ENCODE results near the gene CRYBB3.

DNA sequence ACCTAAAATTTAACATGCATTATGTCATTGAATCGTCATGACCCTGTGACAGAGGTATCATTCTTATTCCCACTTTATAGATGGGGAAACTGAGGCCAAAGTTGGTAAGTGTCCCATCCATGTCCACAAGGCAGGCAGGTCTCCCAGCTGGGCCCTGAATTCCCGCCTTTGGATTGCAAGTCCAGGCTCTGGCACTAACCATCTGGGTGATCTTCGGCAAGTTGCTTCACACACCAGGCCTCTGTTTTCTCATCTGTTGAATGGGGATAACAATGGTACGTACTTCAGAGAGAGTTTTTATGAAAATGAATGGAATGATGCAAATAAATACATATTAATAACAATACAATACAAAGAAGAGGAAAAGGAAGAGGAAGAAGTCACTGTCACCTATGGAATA, 3.4 kb downstream of the CRYBB3 start:
- TF ChIP-seq, protein P1, sequence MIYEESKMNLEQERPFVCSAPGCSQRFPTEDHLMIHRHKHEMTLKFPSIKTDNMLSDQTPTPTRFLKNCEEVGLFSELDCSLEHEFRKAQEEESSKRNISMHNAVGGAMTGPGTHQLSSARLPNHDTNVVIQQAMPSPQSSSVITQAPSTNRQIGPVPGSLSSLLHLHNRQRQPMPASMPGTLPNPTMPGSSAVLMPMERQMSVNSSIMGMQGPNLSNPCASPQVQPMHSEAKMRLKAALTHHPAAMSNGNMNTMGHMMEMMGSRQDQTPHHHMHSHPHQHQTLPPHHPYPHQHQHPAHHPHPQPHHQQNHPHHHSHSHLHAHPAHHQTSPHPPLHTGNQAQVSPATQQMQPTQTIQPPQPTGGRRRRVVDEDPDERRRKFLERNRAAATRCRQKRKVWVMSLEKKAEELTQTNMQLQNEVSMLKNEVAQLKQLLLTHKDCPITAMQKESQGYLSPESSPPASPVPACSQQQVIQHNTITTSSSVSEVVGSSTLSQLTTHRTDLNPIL (CRISPR knock-in tag; IDR thresholded peaks at IDR 0.05; ENCODE audit: low read depth): no peak
- TF ChIP-seq TCF4 (CRISPR knock-in tag; IDR thresholded peaks at IDR 0.05; ENCODE audit: borderline replicate concordance): no peak
- no peak for TF ChIP-seq ZFP30 (CRISPR knock-in tag; IDR thresholded peaks at IDR 0.05)
- no peak for TF ChIP-seq ARNTL (CRISPR knock-in tag; IDR thresholded peaks at IDR 0.05; ENCODE audit: borderline replicate concordance, low read depth)
- no peak for TF ChIP-seq ZNF70 (CRISPR knock-in tag; IDR thresholded peaks at IDR 0.05)
- TF ChIP-seq TOX (CRISPR knock-in tag; IDR thresholded peaks at IDR 0.05; ENCODE audit: borderline replicate concordance): no peak
- TF ChIP-seq, protein P2, sequence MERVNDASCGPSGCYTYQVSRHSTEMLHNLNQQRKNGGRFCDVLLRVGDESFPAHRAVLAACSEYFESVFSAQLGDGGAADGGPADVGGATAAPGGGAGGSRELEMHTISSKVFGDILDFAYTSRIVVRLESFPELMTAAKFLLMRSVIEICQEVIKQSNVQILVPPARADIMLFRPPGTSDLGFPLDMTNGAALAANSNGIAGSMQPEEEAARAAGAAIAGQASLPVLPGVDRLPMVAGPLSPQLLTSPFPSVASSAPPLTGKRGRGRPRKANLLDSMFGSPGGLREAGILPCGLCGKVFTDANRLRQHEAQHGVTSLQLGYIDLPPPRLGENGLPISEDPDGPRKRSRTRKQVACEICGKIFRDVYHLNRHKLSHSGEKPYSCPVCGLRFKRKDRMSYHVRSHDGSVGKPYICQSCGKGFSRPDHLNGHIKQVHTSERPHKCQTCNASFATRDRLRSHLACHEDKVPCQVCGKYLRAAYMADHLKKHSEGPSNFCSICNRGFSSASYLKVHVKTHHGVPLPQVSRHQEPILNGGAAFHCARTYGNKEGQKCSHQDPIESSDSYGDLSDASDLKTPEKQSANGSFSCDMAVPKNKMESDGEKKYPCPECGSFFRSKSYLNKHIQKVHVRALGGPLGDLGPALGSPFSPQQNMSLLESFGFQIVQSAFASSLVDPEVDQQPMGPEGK (CRISPR knock-in tag; IDR thresholded peaks at IDR 0.05; ENCODE audit: borderline replicate concordance): no peak
